IMR-90 (cell line): ENCODE data around the gene DIP2B. TPM values are rescaled to one million over a fixed set of nuclear protein-coding genes. Genes with fewer than 3 reads are reported as not detected.

Experiments
- ATAC-seq: fragments of 200-7000 bp; cut with Tn5 transposase; 2 replicates; pipeline ENCODE4 v1.9.1; 2020; ENCODE audit warnings: low read depth, mild to moderate bottlenecking, moderate library complexity
- BruUV-seq: library from RNA; stranded (reverse); fragments of 400-500 nt; replicated peaks from 2 replicates; lab custom pipeline; 2021; lab: Mats Ljungman, UMichigan
- CTCF ChIA-PET: fragments of 300-600 bp; formaldehyde crosslinking; extraction: SDS; loops from one replicate; lab custom pipeline; 2021; ENCODE audit warnings: antibody characterized with exemption; lab: Yijun Ruan, JAX
- POLR2A ChIA-PET: fragments of 300-600 bp; sonication (Branson Sonifier 250); formaldehyde crosslinking; loops from one replicate; lab custom pipeline; 2022; ENCODE audit warnings: antibody characterized with exemption; ENCODE audit not compliant: unreplicated experiment; lab: Charles Lee
- DNase-seq: peaks from one replicate; pipeline ENCODE4 v3.0.0; 2013
- H2AFZ ChIP-seq: replicated peaks from 2 replicates; pipeline ENCODE3; 2013; ENCODE audit warnings: low read length, mild to moderate bottlenecking; ENCODE audit not compliant: poor library complexity
- H2AK5ac ChIP-seq: 2 replicates; pipeline ENCODE4 v1.6.1; 2013; ENCODE audit warnings: low read depth, low read length, inconsistent platforms
- H2AK9ac ChIP-seq: replicated peaks from 2 replicates; pipeline ENCODE3; 2013; ENCODE audit warnings: mild to moderate bottlenecking, low read depth, low read length, moderate library complexity; ENCODE audit not compliant: poor library complexity
- H2BK120ac ChIP-seq: 2 replicates; pipeline ENCODE4 v1.6.1; 2013; ENCODE audit warnings: low read depth, low read length, inconsistent platforms
- H2BK15ac ChIP-seq: 3 replicates; pipeline ENCODE4 v1.6.1; 2013; ENCODE audit warnings: low read depth, low read length, inconsistent platforms
- H2BK20ac ChIP-seq: 2 replicates; pipeline ENCODE4 v1.6.1; 2013; ENCODE audit warnings: low read depth, mild to moderate bottlenecking, inconsistent platforms, low read length, moderate library complexity
- H2BK5ac ChIP-seq: 2 replicates; pipeline ENCODE4 v1.6.1; 2013; ENCODE audit warnings: mild to moderate bottlenecking, low read depth, low read length, inconsistent platforms; ENCODE audit not compliant: poor library complexity, severe bottlenecking
- H3K14ac ChIP-seq: replicated peaks from 2 replicates; pipeline ENCODE4 v1.6.1; 2013; ENCODE audit warnings: low read depth, low read length, inconsistent platforms
- H3K18ac ChIP-seq: 2 replicates; pipeline ENCODE4 v1.6.1; 2013; ENCODE audit warnings: low read depth, low read length, control low read depth
- H3K23ac ChIP-seq: 2 replicates; pipeline ENCODE4 v1.6.1; 2013; ENCODE audit warnings: low read depth, low read length, inconsistent platforms
- H3K27ac ChIP-seq: 2 replicates; pipeline ENCODE4 v1.5.1; 2013; ENCODE audit warnings: mild to moderate bottlenecking, control low read depth, low read length; ENCODE audit not compliant: insufficient read depth
- H3K27me3 ChIP-seq: 2 replicates; pipeline ENCODE4 v1.6.1; 2013; ENCODE audit warnings: low read length; ENCODE audit not compliant: control insufficient read depth, insufficient read depth
- H3K36me3 ChIP-seq: 2 replicates; pipeline ENCODE4 v1.6.1; 2013; ENCODE audit warnings: low read length, mixed read lengths; ENCODE audit not compliant: control insufficient read depth, insufficient read depth
- H3K4ac ChIP-seq: 2 replicates; pipeline ENCODE4 v1.6.1; 2013; ENCODE audit warnings: low read depth, low read length, inconsistent platforms
- H3K4me1 ChIP-seq: 2 replicates; pipeline ENCODE4 v1.6.1; 2013; ENCODE audit warnings: low read length, mixed read lengths; ENCODE audit not compliant: control insufficient read depth, insufficient read depth
- H3K4me2 ChIP-seq: 2 replicates; pipeline ENCODE4 v1.6.1; 2013; ENCODE audit warnings: low read depth, mild to moderate bottlenecking, control low read depth, low read length, moderate library complexity
- H3K4me3 ChIP-seq: 2 replicates; pipeline ENCODE4 v1.5.1; 2013; ENCODE audit warnings: low read depth, mild to moderate bottlenecking, control low read depth, low read length, moderate library complexity; ENCODE audit not compliant: insufficient read depth
- H3K56ac ChIP-seq: 2 replicates; pipeline ENCODE4 v1.6.1; 2013; ENCODE audit warnings: low read length, inconsistent platforms; ENCODE audit not compliant: insufficient read depth; ENCODE audit errors: extremely low read depth
- H3K79me1 ChIP-seq, 2 experiments: 2 replicates each; pipeline ENCODE4 v1.6.1; 2013; ENCODE audit warnings: low read length in 2 of 2, inconsistent platforms in 1 of 2, low read depth in 1 of 2
- H3K9ac ChIP-seq: 2 replicates; pipeline ENCODE4 v1.6.1; 2013; ENCODE audit warnings: low read depth, low read length, control low read depth
- H3K9me1 ChIP-seq: 2 replicates; pipeline ENCODE4 v1.6.1; 2013; ENCODE audit warnings: low read length, inconsistent platforms; ENCODE audit not compliant: insufficient read depth
- H3K9me3 ChIP-seq: 2 replicates; pipeline ENCODE4 v1.6.1; 2013; ENCODE audit warnings: low read length; ENCODE audit not compliant: control insufficient read depth, insufficient read depth
- H4K20me1 ChIP-seq: 2 replicates; pipeline ENCODE4 v1.6.1; 2013; ENCODE audit warnings: low read length, inconsistent platforms; ENCODE audit not compliant: insufficient read depth
- H4K5ac ChIP-seq: 2 replicates; pipeline ENCODE4 v1.6.1; 2013; ENCODE audit warnings: mild to moderate bottlenecking, low read depth, low read length, control low read depth
- H4K8ac ChIP-seq, 2 experiments: 2 replicates each; pipeline ENCODE4 v1.6.1; 2013; ENCODE audit warnings: low read depth in 2 of 2, low read length in 2 of 2, control low read depth in 1 of 2, inconsistent platforms in 1 of 2
- H4K91ac ChIP-seq: 2 replicates; pipeline ENCODE4 v1.6.1; 2013; ENCODE audit warnings: low read depth, low read length, inconsistent platforms; ENCODE audit not compliant: insufficient read depth
- BHLHE40 ChIP-seq: fragments of 150-350 bp; IDR thresholded peaks from 2 replicates; pipeline ENCODE4 v1.6.1; 2016; ENCODE audit warnings: mild to moderate bottlenecking, low read depth, low read length
- CEBPB ChIP-seq: IDR thresholded peaks from 2 replicates; pipeline ENCODE4 v1.6.1; 2012; ENCODE audit warnings: low read depth, low read length, improper control_type of control experiment
- FOS ChIP-seq: fragments of 150-350 bp; IDR thresholded peaks from 2 replicates; pipeline ENCODE4 v1.6.1; 2016; ENCODE audit warnings: low read depth, low read length
- MAZ ChIP-seq: IDR thresholded peaks from 2 replicates; pipeline ENCODE4 v1.6.1; 2012; ENCODE audit warnings: low read depth, mild to moderate bottlenecking, low read length, improper control_type of control experiment, moderate library complexity, borderline replicate concordance
- MXI1 ChIP-seq: IDR thresholded peaks from 2 replicates; pipeline ENCODE4 v1.6.1; 2012; ENCODE audit warnings: low read depth, mild to moderate bottlenecking, low read length, moderate library complexity, borderline replicate concordance
- NFE2L2 ChIP-seq: fragments of 150-350 bp; IDR thresholded peaks from 2 replicates; pipeline ENCODE4 v1.6.1; 2016; ENCODE audit warnings: low read depth, mild to moderate bottlenecking, low read length
- POLR2A ChIP-seq: IDR thresholded peaks from 2 replicates; pipeline ENCODE4 v1.6.1; 2012; ENCODE audit warnings: mild to moderate bottlenecking, low read depth, low read length
- WGBS, 2 experiments: methylation state at CpG; one replicate each; pipeline versions ENCODE4 v1.1.5 to v1.1.7; 2013; ENCODE audit warnings: missing lambda C conversion rate in 2 of 2; ENCODE audit not compliant: insufficient read length in 1 of 2; ENCODE audit errors: extremely low coverage in 2 of 2; 5-methylcytosine and 5-hydroxymethylcytosine counted together
- dilution Hi-C: fragments of 300-500 bp; cut with HindIII; formaldehyde crosslinking; loops from one replicate; pipeline ENCODE4 v1.14.3; 2018; ENCODE audit warnings: low sequenced_read_pairs; ENCODE audit not compliant: unreplicated experiment
- in situ Hi-C: fragments of 300-500 bp; cut with MboI; formaldehyde crosslinking; loops from 3 replicates; pipeline ENCODE4 v1.14.3; 2019; ENCODE audit warnings: low sequenced_read_pairs, inconsistent platforms, mixed read lengths
- intact Hi-C: fragments of 100-400 bp; cut with micrococcal nuclease; formaldehyde crosslinking; loops from 2 replicates; pipeline ENCODE4 v1.10.0; 2022
- polyA plus RNA-seq, 3 experiments: library from polyadenylated mRNA; depleted of rRNA; stranded (reverse); fragments of >200 nt; gene quantifications; 2 replicates each; pipeline ENCODE4 v1.2.3, GENCODE V29; 2012; ENCODE audit warnings: low replicate concordance in 1 of 3
- total RNA-seq: library from RNA; depleted of rRNA; stranded (reverse); fragments of >200 nt; gene quantifications from 2 replicates; pipeline ENCODE4 v1.2.3, GENCODE V29; 2012
- TF ChIP-seq, protein P1 (sequence below): fragments of 150-350 bp; IDR thresholded peaks from 2 replicates; pipeline ENCODE4 v1.6.1; 2016; ENCODE audit warnings: low read depth, mild to moderate bottlenecking, low read length, moderate library complexity, borderline replicate concordance
- TF ChIP-seq, protein P2 (sequence below): conservative IDR thresholded peaks from 2 replicates; pipeline ENCODE4 v1.5.1; 2012; ENCODE audit warnings: mild to moderate bottlenecking, low read depth, low read length, improper control_type of control experiment

DIP2B gene
- total and polyA plus RNA-seq, 2 of the 4 experiments (the other 2 are of a cell fraction) = 7.7 to 12.9 TPM

DNA sequence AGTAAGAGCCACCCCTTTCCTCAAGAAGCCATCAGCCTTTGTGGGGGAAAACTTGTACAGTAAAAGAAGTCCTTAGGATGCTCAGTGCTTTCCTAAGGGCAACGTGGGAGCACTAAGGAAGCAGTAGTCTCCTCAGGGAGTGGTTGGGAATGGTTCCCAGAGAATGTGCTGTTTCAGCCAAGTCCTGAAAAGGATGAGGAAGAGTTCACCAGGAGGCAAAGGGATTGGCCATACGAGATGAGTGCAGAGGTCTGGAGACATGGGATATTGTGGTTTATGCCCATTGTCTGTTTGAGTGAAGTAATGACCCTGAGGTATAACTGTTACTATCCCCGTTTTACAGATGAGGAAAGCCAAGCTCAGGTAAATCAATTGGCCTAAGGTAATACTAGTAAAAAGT, 173.1 kb downstream of the DIP2B start:
- Histone ChIP-seq H3K9me1 (peaks cover 7% of the 10 kb centered on the region), H3K27ac (no peak overlapping the region), H4K8ac (no peak overlapping the region), H3K79me1 (peaks cover 0 to 5% of the 10 kb centered on the region in 2 experiments; a peak in 2 of 4 replicates), H3K9ac (no peak overlapping the region), H3K4me2 (no peak overlapping the region), H4K20me1 (no peaks in the 10 kb centered on the region; the same call in 1 of the 2 replicates), H3K4me3 (no peak overlapping the region), H2AFZ (no peak overlapping the region), H4K91ac (peak overlapping the region; percentile 18; the same call in 1 of the 2 replicates), H2BK120ac (no peak overlapping the region), H2AK9ac (no peak overlapping the region), H3K18ac (no peak overlapping the region), H3K4ac (0 out of 2 replicates have a peak overlapping the region, but pooled peaks have one; percentile 19), H3K36me3 (no peaks in the 10 kb centered on the region), H3K23ac (no peak overlapping the region), H3K4me1 (peaks cover 5% of the 10 kb centered on the region; the same call in 1 of the 2 replicates), H4K5ac (no peak overlapping the region), H2BK15ac (no peak overlapping the region), H3K9me3 (no peaks in the 10 kb centered on the region), H3K27me3 (no peaks in the 10 kb centered on the region), H2BK5ac (no peak overlapping the region), H2BK20ac (no peak overlapping the region), H3K14ac (no peak overlapping the region), H2AK5ac (no peak overlapping the region; the same call in 1 of the 2 replicates), H3K56ac (no peak overlapping the region)
- intact Hi-C loops (no loop called here), in situ Hi-C loops (no loop called here), dilution Hi-C loops (no loop called here)
- ATAC-seq (peak; percentile 53), DNase-seq (peak; percentile 57)
- ChIA-PET POLR2A (no interaction called here), CTCF (interaction anchor here (0.8 kb wide), 1 partner anchor 18 kb away, joined by 3 read pairs; no protein-coding TSS in a partner anchor)
- BruUV-seq = no TSS peak
- WGBS, 2 experiments = no CpG with 5 or more reads among the region's 3 CpGs
- TF ChIP-seq POLR2A (no peak), NFE2L2 (no peak), FOS (no peak), CEBPB (no peak), BHLHE40 (no peak), MXI1 (no peak), MAZ (no peak)
- TF ChIP-seq, protein P1, sequence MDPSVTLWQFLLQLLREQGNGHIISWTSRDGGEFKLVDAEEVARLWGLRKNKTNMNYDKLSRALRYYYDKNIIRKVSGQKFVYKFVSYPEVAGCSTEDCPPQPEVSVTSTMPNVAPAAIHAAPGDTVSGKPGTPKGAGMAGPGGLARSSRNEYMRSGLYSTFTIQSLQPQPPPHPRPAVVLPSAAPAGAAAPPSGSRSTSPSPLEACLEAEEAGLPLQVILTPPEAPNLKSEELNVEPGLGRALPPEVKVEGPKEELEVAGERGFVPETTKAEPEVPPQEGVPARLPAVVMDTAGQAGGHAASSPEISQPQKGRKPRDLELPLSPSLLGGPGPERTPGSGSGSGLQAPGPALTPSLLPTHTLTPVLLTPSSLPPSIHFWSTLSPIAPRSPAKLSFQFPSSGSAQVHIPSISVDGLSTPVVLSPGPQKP = no peak
- TF ChIP-seq, protein P2, sequence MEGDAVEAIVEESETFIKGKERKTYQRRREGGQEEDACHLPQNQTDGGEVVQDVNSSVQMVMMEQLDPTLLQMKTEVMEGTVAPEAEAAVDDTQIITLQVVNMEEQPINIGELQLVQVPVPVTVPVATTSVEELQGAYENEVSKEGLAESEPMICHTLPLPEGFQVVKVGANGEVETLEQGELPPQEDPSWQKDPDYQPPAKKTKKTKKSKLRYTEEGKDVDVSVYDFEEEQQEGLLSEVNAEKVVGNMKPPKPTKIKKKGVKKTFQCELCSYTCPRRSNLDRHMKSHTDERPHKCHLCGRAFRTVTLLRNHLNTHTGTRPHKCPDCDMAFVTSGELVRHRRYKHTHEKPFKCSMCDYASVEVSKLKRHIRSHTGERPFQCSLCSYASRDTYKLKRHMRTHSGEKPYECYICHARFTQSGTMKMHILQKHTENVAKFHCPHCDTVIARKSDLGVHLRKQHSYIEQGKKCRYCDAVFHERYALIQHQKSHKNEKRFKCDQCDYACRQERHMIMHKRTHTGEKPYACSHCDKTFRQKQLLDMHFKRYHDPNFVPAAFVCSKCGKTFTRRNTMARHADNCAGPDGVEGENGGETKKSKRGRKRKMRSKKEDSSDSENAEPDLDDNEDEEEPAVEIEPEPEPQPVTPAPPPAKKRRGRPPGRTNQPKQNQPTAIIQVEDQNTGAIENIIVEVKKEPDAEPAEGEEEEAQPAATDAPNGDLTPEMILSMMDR = no peak
